ENCODE data around the gene PIP5KL1. TPM values are rescaled to one million over a fixed set of nuclear protein-coding genes. Genes with fewer than 3 reads are reported as not detected.

PIP5KL1 gene
- total RNA-seq, 1 donor from 2014 or later: 3.4 TPM

- no peak for DNase-seq (ENCODE audit: low read depth, low spot score)
- peak; percentile 57 for TF ChIP-seq CTCF (conservative IDR thresholded peaks at IDR 0.05)
- no peak overlapping the region for H3K4me3 Mint-ChIP-seq
- no peaks in the 10 kb centered on the region for H3K27me3 Mint-ChIP-seq (ENCODE audit: low read depth)
- H3K27ac Mint-ChIP-seq (ENCODE audit: unreplicated experiment): peak overlapping the region; percentile 12
- no peaks in the 10 kb centered on the region for H3K9me3 Mint-ChIP-seq
- H3K4me1 Mint-ChIP-seq: peaks cover 57% of the 10 kb centered on the region
- H3K36me3 Mint-ChIP-seq (ENCODE audit: low read depth): no peaks in the 10 kb centered on the region
Observed at GRCh38 chr9:127955294-127956015, 24.9 kb upstream of the PIP5KL1 start.

GRCh38 chr9:127954831-127955293 is 24.3 kb upstream of the PIP5KL1 start:
- no peaks in the 10 kb centered on the region for H3K36me3 Mint-ChIP-seq (ENCODE audit: low read depth)
- no peaks in the 10 kb centered on the region for H3K27me3 Mint-ChIP-seq (ENCODE audit: low read depth)
- H3K9me3 Mint-ChIP-seq: no peaks in the 10 kb centered on the region
- H3K4me3 Mint-ChIP-seq: no peak overlapping the region
- H3K27ac Mint-ChIP-seq (ENCODE audit: unreplicated experiment): peak overlapping the region; percentile 19
- TF ChIP-seq CTCF (conservative IDR thresholded peaks at IDR 0.05): no peak
- no peak for DNase-seq (ENCODE audit: low read depth, low spot score)
- peaks cover 58% of the 10 kb centered on the region for H3K4me1 Mint-ChIP-seq

GRCh38 chr9:127953768-127954505 is 23.4 kb upstream of the PIP5KL1 start:
- Mint-ChIP-seq H3K9me3 (no peaks in the 10 kb centered on the region), H3K36me3 (ENCODE audit: low read depth) (no peaks in the 10 kb centered on the region), H3K4me3 (peak overlapping the region; percentile 41), H3K27me3 (ENCODE audit: low read depth) (no peaks in the 10 kb centered on the region), H3K4me1 (peaks cover 53% of the 10 kb centered on the region), H3K27ac (ENCODE audit: unreplicated experiment) (no peak overlapping the region)
- no peak for DNase-seq (ENCODE audit: low read depth, low spot score)
- no peak for TF ChIP-seq CTCF (conservative IDR thresholded peaks at IDR 0.05)

- no peak for DNase-seq (ENCODE audit: low read depth, low spot score)
- Mint-ChIP-seq H3K4me3 (no peak overlapping the region), H3K27me3 (ENCODE audit: low read depth) (no peaks in the 10 kb centered on the region), H3K27ac (ENCODE audit: unreplicated experiment) (no peak overlapping the region), H3K4me1 (peaks cover 55% of the 10 kb centered on the region), H3K36me3 (ENCODE audit: low read depth) (no peaks in the 10 kb centered on the region), H3K9me3 (no peaks in the 10 kb centered on the region)
- no peak for TF ChIP-seq CTCF (conservative IDR thresholded peaks at IDR 0.05)
Observed at GRCh38 chr9:127953154-127953553, 22.6 kb upstream of the PIP5KL1 start.

GRCh38 chr9:127950513-127951289 is 20.1 kb upstream of the PIP5KL1 start:
- Mint-ChIP-seq H3K9me3 (no peaks in the 10 kb centered on the region), H3K36me3 (ENCODE audit: low read depth) (no peaks in the 10 kb centered on the region), H3K27ac (ENCODE audit: unreplicated experiment) (peak overlapping the region; percentile 99), H3K4me1 (peaks cover 61% of the 10 kb centered on the region), H3K4me3 (peak overlapping the region; percentile 80), H3K27me3 (ENCODE audit: low read depth) (no peaks in the 10 kb centered on the region)
- peak; percentile 72 for DNase-seq (ENCODE audit: low read depth, low spot score)
- no peak for TF ChIP-seq CTCF (conservative IDR thresholded peaks at IDR 0.05)
